ENCODE data around the gene KIFC3.
"Not testable (repeated sequence)": the region's sequence is repeated elsewhere in the genome, so short reads cannot be mapped to it uniquely, and the experiment has no call there.

KIFC3 gene

GRCh38 chr16:57784334-57784733, 18.0 kb downstream of the KIFC3 start:
- H2AFZ ChIP-seq (ENCODE audit: low read length): no peak overlapping the region
- H3K27me3 ChIP-seq (replicated peaks; ENCODE audit: insufficient read depth, low read length): no peaks in the 10 kb centered on the region
- H3K9ac ChIP-seq (ENCODE audit: low read length): no peak overlapping the region
- no peaks in the 10 kb centered on the region for H3K79me2 ChIP-seq (ENCODE audit: low read length)
- no peaks in the 10 kb centered on the region for H3K4me1 ChIP-seq (ENCODE audit: low read length)
- H3K9me3 ChIP-seq (replicated peaks; ENCODE audit: insufficient read depth, low read length): no peaks in the 10 kb centered on the region
- H3K9me2 ChIP-seq (replicated peaks; ENCODE audit: insufficient read depth, low read length): no peaks in the 10 kb centered on the region
- H3K4me2 ChIP-seq (ENCODE audit: low read depth, low read length): no peak overlapping the region
- H4K20me1 ChIP-seq (ENCODE audit: insufficient read depth, low read length): no peaks in the 10 kb centered on the region
- no peak overlapping the region for H3K27ac ChIP-seq (ENCODE audit: low read length)
- no peak overlapping the region for H3K4me3 ChIP-seq (ENCODE audit: low read length)
- no peak for DNase-seq
- no peaks in the 10 kb centered on the region for H3F3A ChIP-seq (ENCODE audit: insufficient read depth, low read length)
- H3K36me3 ChIP-seq (replicated peaks; ENCODE audit: insufficient read depth, low read length): no peaks in the 10 kb centered on the region
- TF ChIP-seq EZH2 (optimal IDR thresholded peaks at IDR 0.05; ENCODE audit: low read depth, low read length) (no peak), EZH2phosphoT487 (IDR thresholded peaks at IDR 0.05; ENCODE audit: low read length) (no peak), CTCF (IDR thresholded peaks at IDR 0.05; ENCODE audit: low read length) (no peak)

- H3K4me2 ChIP-seq (ENCODE audit: low read depth, low read length): no peak overlapping the region
- H3K79me2 ChIP-seq (ENCODE audit: low read length): no peaks in the 10 kb centered on the region
- no peaks in the 10 kb centered on the region for H3K27me3 ChIP-seq (replicated peaks; ENCODE audit: insufficient read depth, low read length)
- H4K20me1 ChIP-seq (ENCODE audit: insufficient read depth, low read length): no peaks in the 10 kb centered on the region
- no peak overlapping the region for H3K4me3 ChIP-seq (ENCODE audit: low read length)
- no peaks in the 10 kb centered on the region for H3K9me3 ChIP-seq (replicated peaks; ENCODE audit: insufficient read depth, low read length)
- H3K4me1 ChIP-seq (ENCODE audit: low read length): no peaks in the 10 kb centered on the region
- no peaks in the 10 kb centered on the region for H3K36me3 ChIP-seq (replicated peaks; ENCODE audit: insufficient read depth, low read length)
- no peak for DNase-seq
- H2AFZ ChIP-seq (ENCODE audit: low read length): no peak overlapping the region
- no peak overlapping the region for H3K27ac ChIP-seq (ENCODE audit: low read length)
- H3F3A ChIP-seq (ENCODE audit: insufficient read depth, low read length): no peaks in the 10 kb centered on the region
- no peak overlapping the region for H3K9ac ChIP-seq (ENCODE audit: low read length)
- no peaks in the 10 kb centered on the region for H3K9me2 ChIP-seq (replicated peaks; ENCODE audit: insufficient read depth, low read length)
- TF ChIP-seq CTCF (IDR thresholded peaks at IDR 0.05; ENCODE audit: low read length) (no peak), EZH2phosphoT487 (IDR thresholded peaks at IDR 0.05; ENCODE audit: low read length) (no peak), EZH2 (optimal IDR thresholded peaks at IDR 0.05; ENCODE audit: low read depth, low read length) (no peak)
Measured at GRCh38 chr16:57783883-57784282, 18.4 kb downstream of the KIFC3 start.

- H4K20me1 ChIP-seq (ENCODE audit: insufficient read depth, low read length): no peaks in the 10 kb centered on the region
- H3K4me3 ChIP-seq (ENCODE audit: low read length): no peak overlapping the region
- no peak for DNase-seq
- no peaks in the 10 kb centered on the region for H3K9me2 ChIP-seq (replicated peaks; ENCODE audit: insufficient read depth, low read length)
- no peak overlapping the region for H3K27ac ChIP-seq (ENCODE audit: low read length)
- no peaks in the 10 kb centered on the region for H3K36me3 ChIP-seq (replicated peaks; ENCODE audit: insufficient read depth, low read length)
- no peak overlapping the region for H3K4me2 ChIP-seq (ENCODE audit: low read depth, low read length)
- no peak overlapping the region for H3K9ac ChIP-seq (ENCODE audit: low read length)
- no peaks in the 10 kb centered on the region for H3K4me1 ChIP-seq (ENCODE audit: low read length)
- no peak overlapping the region for H2AFZ ChIP-seq (ENCODE audit: low read length)
- H3K79me2 ChIP-seq (ENCODE audit: low read length): no peaks in the 10 kb centered on the region
- H3F3A ChIP-seq (ENCODE audit: insufficient read depth, low read length): no peaks in the 10 kb centered on the region
- H3K9me3 ChIP-seq (replicated peaks; ENCODE audit: insufficient read depth, low read length): no peaks in the 10 kb centered on the region
- no peak for TF ChIP-seq EZH2phosphoT487 (IDR thresholded peaks at IDR 0.05; ENCODE audit: low read length)
- TF ChIP-seq EZH2 (optimal IDR thresholded peaks at IDR 0.05; ENCODE audit: low read depth, low read length): no peak
- TF ChIP-seq CTCF (IDR thresholded peaks at IDR 0.05; ENCODE audit: low read length): no peak
- no peaks in the 10 kb centered on the region for H3K27me3 ChIP-seq (replicated peaks; ENCODE audit: insufficient read depth, low read length)
Measured at GRCh38 chr16:57783116-57783515, 19.2 kb downstream of the KIFC3 start.

- H3K9me2 ChIP-seq (replicated peaks; ENCODE audit: insufficient read depth, low read length); H4K20me1 ChIP-seq (ENCODE audit: insufficient read depth, low read length); H3K4me1 ChIP-seq (ENCODE audit: low read length); H3K4me3 ChIP-seq (ENCODE audit: low read length); H2AFZ ChIP-seq (ENCODE audit: low read length); H3K9me3 ChIP-seq (replicated peaks; ENCODE audit: insufficient read depth, low read length); H3K27me3 ChIP-seq (replicated peaks; ENCODE audit: insufficient read depth, low read length); H3K4me2 ChIP-seq (ENCODE audit: low read depth, low read length); H3K36me3 ChIP-seq (replicated peaks; ENCODE audit: insufficient read depth, low read length); H3K9ac ChIP-seq (ENCODE audit: low read length); H3K79me2 ChIP-seq (ENCODE audit: low read length); H3K27ac ChIP-seq (ENCODE audit: low read length); DNase-seq; H3F3A ChIP-seq (ENCODE audit: insufficient read depth, low read length): not testable (repeated sequence)
Measured at GRCh38 chr16:57782607-57783055, 19.7 kb downstream of the KIFC3 start.
